ENCODE results near the gene ZNF335. TPM values are rescaled to one million over a fixed set of nuclear protein-coding genes. Genes with fewer than 3 reads are reported as not detected.

ZNF335 gene
- total and polyA plus RNA-seq, 2 of the 13 experiments (the other 11 are each of a cell fraction or from before 2014, with no cell fraction given) = 9.7 to 13.7 TPM

DNA sequence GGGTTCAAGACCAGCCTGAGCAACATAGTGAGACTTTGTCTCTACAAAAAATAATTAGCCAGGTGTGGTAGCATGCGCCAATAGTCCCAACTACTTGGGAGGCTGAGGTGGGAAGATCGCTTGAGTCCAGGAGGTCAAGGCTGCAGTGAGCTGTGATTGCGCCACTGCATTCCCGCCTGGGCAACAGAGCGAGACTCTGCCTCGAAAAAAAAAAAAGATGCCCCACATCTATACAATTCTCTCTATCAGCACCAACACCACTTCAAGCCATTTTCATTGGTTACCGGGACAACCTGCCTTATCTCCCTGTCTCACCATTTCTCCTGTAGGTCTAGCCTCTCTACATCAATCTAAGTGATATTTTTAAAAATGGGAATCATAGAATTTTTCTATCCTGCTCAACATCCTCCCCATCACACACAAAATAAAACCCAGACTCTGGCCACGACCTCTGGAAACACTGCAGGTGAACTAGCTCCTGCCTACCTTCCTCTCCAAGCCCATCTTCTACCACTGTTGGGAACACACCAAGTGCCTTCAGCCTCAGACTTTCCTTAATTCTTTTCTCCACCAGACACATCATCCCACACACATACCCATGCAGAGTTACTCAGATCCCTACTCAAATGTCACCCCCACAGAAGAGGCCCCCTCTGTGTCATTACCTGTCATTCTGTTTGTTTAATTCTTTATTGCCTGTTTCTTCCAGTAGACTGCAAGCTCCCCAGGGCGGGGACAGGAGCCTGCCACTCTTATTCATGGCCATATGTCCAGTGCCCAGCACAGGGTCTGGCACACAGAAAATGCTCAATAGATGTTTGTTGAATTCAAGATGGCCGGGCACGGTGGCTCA is 50.4 kb downstream of the ZNF335 start (continued):
- TF ChIP-seq PAWR (CRISPR knock-in tag; IDR thresholded peaks at IDR 0.05; ENCODE audit: borderline replicate concordance) (no peak), ISL2 (CRISPR knock-in tag; IDR thresholded peaks at IDR 0.05) (peak; percentile 29; the same call in 1 of the 2 replicates), GATAD1 (CRISPR knock-in tag; IDR thresholded peaks at IDR 0.05) (0 out of 2 replicates have a peak, but pooled peaks have one; percentile 25), ZSCAN22 (CRISPR knock-in tag; IDR thresholded peaks at IDR 0.05) (0 out of 2 replicates have a peak, but pooled peaks have one; percentile 38), PRPF4 (IDR thresholded peaks at IDR 0.05; ENCODE audit: low read depth, low read length, poor library complexity, severe bottlenecking) (no peak), ZNF430 (CRISPR knock-in tag; IDR thresholded peaks at IDR 0.05) (no peak), SRY (CRISPR knock-in tag; IDR thresholded peaks at IDR 0.05) (no peak), ZNF432 (CRISPR knock-in tag; IDR thresholded peaks at IDR 0.05; ENCODE audit: borderline replicate concordance) (no peak), ZNF772 (CRISPR knock-in tag; IDR thresholded peaks at IDR 0.05) (no peak; the same call in 1 of the 2 replicates), NFKB2 (CRISPR knock-in tag; IDR thresholded peaks at IDR 0.05; ENCODE audit: borderline replicate concordance) (no peak), SOX6 (IDR thresholded peaks at IDR 0.05) (no peak), SOX6 (CRISPR knock-in tag; IDR thresholded peaks at IDR 0.05) (no peak), ZNF251 (CRISPR knock-in tag; IDR thresholded peaks at IDR 0.05) (no peak)
- TF ChIP-seq, protein P1, sequence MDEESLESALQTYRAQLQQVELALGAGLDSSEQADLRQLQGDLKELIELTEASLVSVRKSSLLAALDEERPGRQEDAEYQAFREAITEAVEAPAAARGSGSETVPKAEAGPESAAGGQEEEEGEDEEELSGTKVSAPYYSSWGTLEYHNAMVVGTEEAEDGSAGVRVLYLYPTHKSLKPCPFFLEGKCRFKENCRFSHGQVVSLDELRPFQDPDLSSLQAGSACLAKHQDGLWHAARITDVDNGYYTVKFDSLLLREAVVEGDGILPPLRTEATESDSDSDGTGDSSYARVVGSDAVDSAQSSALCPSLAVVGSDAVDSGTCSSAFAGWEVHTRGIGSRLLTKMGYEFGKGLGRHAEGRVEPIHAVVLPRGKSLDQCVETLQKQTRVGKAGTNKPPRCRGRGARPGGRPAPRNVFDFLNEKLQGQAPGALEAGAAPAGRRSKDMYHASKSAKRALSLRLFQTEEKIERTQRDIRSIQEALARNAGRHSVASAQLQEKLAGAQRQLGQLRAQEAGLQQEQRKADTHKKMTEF (CRISPR knock-in tag; IDR thresholded peaks at IDR 0.05) = peak; percentile 51
- TF ChIP-seq, protein P2, sequence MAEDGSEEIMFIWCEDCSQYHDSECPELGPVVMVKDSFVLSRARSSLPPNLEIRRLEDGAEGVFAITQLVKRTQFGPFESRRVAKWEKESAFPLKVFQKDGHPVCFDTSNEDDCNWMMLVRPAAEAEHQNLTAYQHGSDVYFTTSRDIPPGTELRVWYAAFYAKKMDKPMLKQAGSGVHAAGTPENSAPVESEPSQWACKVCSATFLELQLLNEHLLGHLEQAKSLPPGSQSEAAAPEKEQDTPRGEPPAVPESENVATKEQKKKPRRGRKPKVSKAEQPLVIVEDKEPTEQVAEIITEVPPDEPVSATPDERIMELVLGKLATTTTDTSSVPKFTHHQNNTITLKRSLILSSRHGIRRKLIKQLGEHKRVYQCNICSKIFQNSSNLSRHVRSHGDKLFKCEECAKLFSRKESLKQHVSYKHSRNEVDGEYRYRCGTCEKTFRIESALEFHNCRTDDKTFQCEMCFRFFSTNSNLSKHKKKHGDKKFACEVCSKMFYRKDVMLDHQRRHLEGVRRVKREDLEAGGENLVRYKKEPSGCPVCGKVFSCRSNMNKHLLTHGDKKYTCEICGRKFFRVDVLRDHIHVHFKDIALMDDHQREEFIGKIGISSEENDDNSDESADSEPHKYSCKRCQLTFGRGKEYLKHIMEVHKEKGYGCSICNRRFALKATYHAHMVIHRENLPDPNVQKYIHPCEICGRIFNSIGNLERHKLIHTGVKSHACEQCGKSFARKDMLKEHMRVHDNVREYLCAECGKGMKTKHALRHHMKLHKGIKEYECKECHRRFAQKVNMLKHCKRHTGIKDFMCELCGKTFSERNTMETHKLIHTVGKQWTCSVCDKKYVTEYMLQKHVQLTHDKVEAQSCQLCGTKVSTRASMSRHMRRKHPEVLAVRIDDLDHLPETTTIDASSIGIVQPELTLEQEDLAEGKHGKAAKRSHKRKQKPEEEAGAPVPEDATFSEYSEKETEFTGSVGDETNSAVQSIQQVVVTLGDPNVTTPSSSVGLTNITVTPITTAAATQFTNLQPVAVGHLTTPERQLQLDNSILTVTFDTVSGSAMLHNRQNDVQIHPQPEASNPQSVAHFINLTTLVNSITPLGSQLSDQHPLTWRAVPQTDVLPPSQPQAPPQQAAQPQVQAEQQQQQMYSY (CRISPR knock-in tag; IDR thresholded peaks at IDR 0.05) = 0 out of 2 replicates have a peak, but pooled peaks have one; percentile 14
- TF ChIP-seq, protein P3, sequence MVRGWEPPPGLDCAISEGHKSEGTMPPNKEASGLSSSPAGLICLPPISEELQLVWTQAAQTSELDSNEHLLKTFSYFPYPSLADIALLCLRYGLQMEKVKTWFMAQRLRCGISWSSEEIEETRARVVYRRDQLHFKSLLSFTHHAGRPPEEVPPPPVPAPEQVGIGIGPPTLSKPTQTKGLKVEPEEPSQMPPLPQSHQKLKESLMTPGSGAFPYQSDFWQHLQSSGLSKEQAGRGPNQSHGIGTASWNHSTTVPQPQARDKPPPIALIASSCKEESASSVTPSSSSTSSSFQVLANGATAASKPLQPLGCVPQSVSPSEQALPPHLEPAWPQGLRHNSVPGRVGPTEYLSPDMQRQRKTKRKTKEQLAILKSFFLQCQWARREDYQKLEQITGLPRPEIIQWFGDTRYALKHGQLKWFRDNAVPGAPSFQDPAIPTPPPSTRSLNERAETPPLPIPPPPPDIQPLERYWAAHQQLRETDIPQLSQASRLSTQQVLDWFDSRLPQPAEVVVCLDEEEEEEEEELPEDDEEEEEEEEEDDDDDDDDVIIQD (CRISPR knock-in tag; IDR thresholded peaks at IDR 0.05; ENCODE audit: low read depth) = no peak

All from HepG2 (cell line).